GM23248 (cell line): ENCODE measurements around the gene FAM3D. TPM values are rescaled to one million over a fixed set of nuclear protein-coding genes. Genes with fewer than 3 reads are reported as not detected.

Source experiments
- DNase-seq: peaks from one replicate; pipeline ENCODE4 v3.0.0-alpha.2; 2015
- H2AFZ ChIP-seq: fragments of 200-600 bp; sonication (generic); 2 replicates; pipeline ENCODE4 v1.6.1; 2016; ENCODE audit warnings: antibody characterized with exemption
- H3F3A ChIP-seq: fragments of 200-600 bp; sonication (generic); 2 replicates; pipeline ENCODE4 v1.6.1; 2016; ENCODE audit warnings: mild to moderate bottlenecking, antibody characterized with exemption, mixed run types; ENCODE audit not compliant: insufficient read depth
- H3K27ac ChIP-seq: fragments of 200-600 bp; sonication (generic); 2 replicates; pipeline ENCODE4 v1.5.1; 2016; ENCODE audit warnings: mild to moderate bottlenecking
- H3K27me3 ChIP-seq: fragments of 200-600 bp; sonication (generic); replicated peaks from 2 replicates; pipeline ENCODE4 v1.6.1; 2016; ENCODE audit warnings: mild to moderate bottlenecking; ENCODE audit not compliant: insufficient read depth
- H3K36me3 ChIP-seq: fragments of 200-600 bp; sonication (generic); 2 replicates; pipeline ENCODE4 v1.6.1; 2016; ENCODE audit warnings: low read depth, mild to moderate bottlenecking
- H3K4me1 ChIP-seq: fragments of 200-600 bp; sonication (generic); 2 replicates; pipeline ENCODE4 v1.6.1; 2016; ENCODE audit warnings: mild to moderate bottlenecking; ENCODE audit not compliant: insufficient read depth
- H3K4me2 ChIP-seq: fragments of 200-600 bp; sonication (generic); one replicate; pipeline ENCODE4 v1.6.1; 2016; ENCODE audit warnings: mild to moderate bottlenecking; ENCODE audit not compliant: unreplicated experiment
- H3K4me3 ChIP-seq: fragments of 200-600 bp; sonication (generic); 2 replicates; pipeline ENCODE4 v1.5.1; 2016; ENCODE audit warnings: mild to moderate bottlenecking
- H3K79me2 ChIP-seq: fragments of 200-600 bp; sonication (generic); 2 replicates; pipeline ENCODE4 v1.6.1; 2016; ENCODE audit warnings: mild to moderate bottlenecking; ENCODE audit not compliant: insufficient read depth
- H3K9ac ChIP-seq: fragments of 200-600 bp; sonication (generic); 2 replicates; pipeline ENCODE4 v1.6.1; 2016; ENCODE audit warnings: mild to moderate bottlenecking
- H3K9me2 ChIP-seq: fragments of 200-600 bp; sonication (generic); 2 replicates; pipeline ENCODE4 v1.6.1; 2016; ENCODE audit warnings: mixed run types, mild to moderate bottlenecking, moderate library complexity; ENCODE audit not compliant: insufficient read depth
- H3K9me3 ChIP-seq: fragments of 200-600 bp; sonication (generic); one replicate; pipeline ENCODE4 v1.6.1; 2017; ENCODE audit warnings: low read depth
- H4K20me1 ChIP-seq: fragments of 200-600 bp; sonication (generic); 2 replicates; pipeline ENCODE4 v1.6.0; 2016; ENCODE audit not compliant: insufficient read depth
- EZH2 ChIP-seq: fragments of 200-600 bp; sonication (generic); IDR thresholded peaks from 2 replicates; pipeline ENCODE4 v1.6.1; 2018; ENCODE audit warnings: antibody characterized with exemption, mild to moderate bottlenecking; ENCODE audit not compliant: insufficient read depth, poor library complexity, severe bottlenecking
- EZH2phosphoT487 ChIP-seq: fragments of 200-600 bp; sonication (generic); IDR thresholded peaks from 2 replicates; pipeline ENCODE4 v1.6.1; 2018; ENCODE audit warnings: antibody characterized with exemption, moderate library complexity, mild to moderate bottlenecking, low read depth; ENCODE audit not compliant: insufficient read depth
- WGBS, 2 experiments: methylation state at CpG; one replicate each; pipeline ENCODE4 v1.1.6; 2015 to 2017; ENCODE audit warnings: low lambda C conversion rate in 2 of 2, low coverage in 1 of 2; ENCODE audit errors: missing lambda C conversion rate in 2 of 2; 5-methylcytosine and 5-hydroxymethylcytosine counted together
- in situ Hi-C: fragments of 300-500 bp; cut with MboI; formaldehyde crosslinking; loops from 2 replicates; pipeline ENCODE4 v1.15.0; 2020
- polyA plus RNA-seq: library from polyadenylated mRNA; unstranded; fragments of >200 nt; fragmentation: Nextera tagmentation; extraction: Ambion mirVana; gene quantifications from 2 replicates; pipeline ENCODE4 v1.2.1, GENCODE V29; 2016
- total RNA-seq: library from RNA; depleted of rRNA; stranded (reverse); fragments of >200 nt; shearing (Covaris generic); gene quantifications from 2 replicates; pipeline ENCODE4 v1.2.3, GENCODE V29; 2014

Gene FAM3D
- total and polyA plus RNA-seq, 2 experiments from 2014 or later: not detected

GRCh38 chr3:58630710-58631092 is 35.9 kb downstream of the FAM3D start:
- in situ Hi-C loops: no loop called here
- Histone ChIP-seq H3K9me3 (no peaks in the 10 kb centered on the region), H3K4me2 (no peak overlapping the region), H3K4me1 (peaks cover 20% of the 10 kb centered on the region), H3K9ac (no peak overlapping the region), H3K36me3 (no peaks in the 10 kb centered on the region), H3K27ac (no peak overlapping the region), H3K27me3 (no peaks in the 10 kb centered on the region), H4K20me1 (no peaks in the 10 kb centered on the region), H2AFZ (no peak overlapping the region), H3K79me2 (no peaks in the 10 kb centered on the region), H3K9me2 (no peaks in the 10 kb centered on the region), H3K4me3 (no peak overlapping the region), H3F3A (peaks cover 20% of the 10 kb centered on the region)
- no peak for DNase-seq
- TF ChIP-seq EZH2phosphoT487 (no peak), EZH2 (no peak)
- 48 to 52% methylated on average over 5 of the region's 5 CpGs for WGBS, 2 experiments

DNA sequence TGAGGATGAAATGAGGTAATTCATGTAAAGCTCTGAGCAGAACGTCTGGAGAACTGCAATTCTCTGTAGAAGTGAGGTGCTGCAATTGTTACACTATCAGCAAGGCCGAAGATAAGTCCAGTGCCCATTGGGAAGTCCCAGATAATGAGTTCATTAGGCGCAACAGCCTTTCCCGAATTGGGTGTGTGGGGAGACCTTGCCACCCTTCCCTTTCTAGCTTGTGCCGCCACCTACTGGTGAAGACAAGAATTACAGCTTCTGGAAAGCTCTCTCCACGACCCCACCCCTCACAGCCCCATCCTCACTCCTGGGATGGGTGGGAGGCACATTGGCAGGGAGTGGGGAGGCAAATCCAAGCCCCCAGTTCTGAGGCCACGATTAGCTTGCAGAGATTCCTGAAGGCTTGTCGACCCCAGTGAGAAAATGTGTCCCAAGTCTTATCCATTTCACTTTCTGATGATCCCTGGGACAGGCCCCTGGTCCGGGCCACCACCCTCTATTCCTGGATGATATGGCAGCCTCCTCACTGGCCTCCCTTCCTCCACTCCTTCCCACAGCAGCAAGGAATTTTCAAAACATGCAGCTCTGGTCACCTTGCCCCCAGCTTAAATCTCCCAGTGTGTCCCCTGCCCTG is 36.4 kb downstream of the FAM3D start:
- WGBS, 2 experiments: 10 to 13% methylated on average over 9 of the region's 9 CpGs
- no peaks in the 10 kb centered on the region for H4K20me1 ChIP-seq
- no peak overlapping the region for H3K4me3 ChIP-seq
- no peak overlapping the region for H2AFZ ChIP-seq
- peaks cover 20% of the 10 kb centered on the region for H3K4me1 ChIP-seq
- peak overlapping the region; percentile 58 for H3K4me2 ChIP-seq
- TF ChIP-seq EZH2 (no peak), EZH2phosphoT487 (no peak)
- no peaks in the 10 kb centered on the region for H3K9me2 ChIP-seq
- no peaks in the 10 kb centered on the region for H3K79me2 ChIP-seq
- in situ Hi-C loops: no loop called here
- peaks cover 20% of the 10 kb centered on the region for H3F3A ChIP-seq
- H3K27me3 ChIP-seq: no peaks in the 10 kb centered on the region
- H3K36me3 ChIP-seq: no peaks in the 10 kb centered on the region
- no peak overlapping the region for H3K27ac ChIP-seq
- no peak overlapping the region for H3K9ac ChIP-seq
- peak; percentile 67 for DNase-seq
- no peaks in the 10 kb centered on the region for H3K9me3 ChIP-seq

DNA sequence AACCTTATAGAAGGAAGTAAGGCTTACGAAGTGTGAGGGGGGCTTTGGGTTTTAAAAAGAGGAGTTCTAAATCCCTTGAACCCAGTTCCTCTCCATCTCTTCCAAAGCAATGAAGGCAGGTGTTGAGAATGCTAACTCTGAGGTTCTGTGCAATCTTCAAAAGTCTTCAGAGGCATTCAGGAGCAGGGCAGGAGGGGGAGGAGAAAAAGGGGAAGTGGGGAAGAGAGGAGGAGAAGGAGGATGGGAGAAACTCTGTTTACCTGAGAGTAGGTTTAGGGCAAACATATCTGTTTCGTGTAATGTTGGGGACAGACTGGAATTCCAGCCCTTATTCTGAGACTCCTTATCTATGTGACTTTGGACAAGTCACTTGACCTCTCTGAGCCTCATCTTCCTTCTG is 36.9 kb downstream of the FAM3D start:
- H3K79me2 ChIP-seq: no peaks in the 10 kb centered on the region
- no peak overlapping the region for H3K4me3 ChIP-seq
- H3K36me3 ChIP-seq: no peaks in the 10 kb centered on the region
- peak overlapping the region; percentile 28; the same call in 1 of the 2 replicates for H3K9ac ChIP-seq
- H3K27ac ChIP-seq: peak overlapping the region; percentile 77
- peak overlapping the region; percentile 58 for H3K4me2 ChIP-seq
- no peak for DNase-seq
- H4K20me1 ChIP-seq: no peaks in the 10 kb centered on the region
- WGBS, 2 experiments: 81 to 84% methylated on average over 2 of the region's 2 CpGs
- no peak for TF ChIP-seq EZH2
- no peak for TF ChIP-seq EZH2phosphoT487
- H3K4me1 ChIP-seq: peaks cover 20% of the 10 kb centered on the region
- H3F3A ChIP-seq: peaks cover 20% of the 10 kb centered on the region
- H3K9me3 ChIP-seq: no peaks in the 10 kb centered on the region
- no peaks in the 10 kb centered on the region for H3K27me3 ChIP-seq
- in situ Hi-C loops: no loop called here
- H3K9me2 ChIP-seq: no peaks in the 10 kb centered on the region
- no peak overlapping the region for H2AFZ ChIP-seq

GRCh38 chr3:58628823-58629562 is 37.6 kb downstream of the FAM3D start:
- H3K4me3 ChIP-seq: peak overlapping the region; percentile 56
- 1 to 2% methylated on average over 13 of the region's 13 CpGs for WGBS, 2 experiments
- in situ Hi-C loops: no loop called here
- peak overlapping the region; percentile 58 for H3K4me2 ChIP-seq
- no peak for TF ChIP-seq EZH2phosphoT487
- TF ChIP-seq EZH2: no peak
- H3K9me2 ChIP-seq: no peaks in the 10 kb centered on the region
- peaks cover 20% of the 10 kb centered on the region for H3F3A ChIP-seq
- no peaks in the 10 kb centered on the region for H3K27me3 ChIP-seq
- no peaks in the 10 kb centered on the region for H3K9me3 ChIP-seq
- no peaks in the 10 kb centered on the region for H4K20me1 ChIP-seq
- no peaks in the 10 kb centered on the region for H3K79me2 ChIP-seq
- H3K36me3 ChIP-seq: no peaks in the 10 kb centered on the region
- peak; percentile 97 for DNase-seq
- peak overlapping the region; percentile 28; the same call in 1 of the 2 replicates for H3K9ac ChIP-seq
- peak overlapping the region; percentile 84 for H2AFZ ChIP-seq
- H3K27ac ChIP-seq: peak overlapping the region; percentile 77
- peaks cover 20% of the 10 kb centered on the region for H3K4me1 ChIP-seq
